K562 (cell line): Measurements from ENCODE around the gene SAMD4A. TPM values are rescaled to one million over a fixed set of nuclear protein-coding genes. Genes with fewer than 3 reads are reported as not detected.
A peak's percentile ranks its signal among the peaks of the same experiment; 100 is the strongest.

ENCODE experiments used
- AFF1 ChIP-seq, 2 experiments: fragments of 450-650 bp; IDR thresholded peaks; 2 replicates each; pipeline ENCODE4 v1.6.1; 2018; ENCODE audit warnings: mild to moderate bottlenecking in 2 of 2, low read depth in 1 of 2; ENCODE audit not compliant: partially characterized antibody in 2 of 2
- CEBPB ChIP-seq: fragments of 450-650 bp; IDR thresholded peaks from 2 replicates; pipeline ENCODE4 v1.6.1; 2016; ENCODE audit warnings: missing genetic modification characterization, missing compliant biosample characterization
- E2F1 ChIP-seq: sonication (generic); formaldehyde crosslinking; IDR thresholded peaks from 2 replicates; pipeline ENCODE4 v1.8.1; 2023; ENCODE audit warnings: mild to moderate bottlenecking, missing genetic modification reagents, moderate library complexity
- E2F3 ChIP-seq: fragments of 250-450 bp; sonication (Bioruptor Pico); IDR thresholded peaks from 2 replicates; pipeline ENCODE4 v1.4.0; 2020; ENCODE audit warnings: mild to moderate bottlenecking
- E2F4 ChIP-seq: sonication (generic); formaldehyde crosslinking; IDR thresholded peaks from 2 replicates; pipeline ENCODE4 v1.8.0; 2022; ENCODE audit warnings: mild to moderate bottlenecking, low read depth, missing genetic modification reagents
- KHSRP ChIP-seq: fragments of 450-650 bp; IDR thresholded peaks from 2 replicates; pipeline ENCODE4 v1.6.1; 2017
- MYC ChIP-seq, 2 experiments: fragments of 250-450 bp in 1 of 2; sonication (Bioruptor Pico) in 1 of 2; IDR thresholded peaks; 2 replicates each; pipeline versions ENCODE4 v1.5.1 to v1.6.1; 2012 to 2021; ENCODE audit warnings: low read depth in 2 of 2, borderline replicate concordance in 1 of 2, improper control_type of control experiment in 1 of 2, low read length in 1 of 2, mild to moderate bottlenecking in 1 of 2, moderate library complexity in 1 of 2
- NKRF ChIP-seq: fragments of 450-650 bp; IDR thresholded peaks from 2 replicates; pipeline ENCODE4 v1.6.1; 2016; ENCODE audit warnings: borderline replicate concordance
- SMARCA5 ChIP-seq: fragments of 450-650 bp; IDR thresholded peaks from 2 replicates; pipeline ENCODE4 v1.6.1; 2016
- SP2 ChIP-seq: IDR thresholded peaks from 2 replicates; pipeline ENCODE4 v1.6.1; 2011; ENCODE audit warnings: mild to moderate bottlenecking, low read depth, low read length, moderate library complexity; ENCODE audit not compliant: poor library complexity, severe bottlenecking; ENCODE audit errors: extremely low read depth
- TAL1 ChIP-seq: fragments of 450-650 bp; IDR thresholded peaks from 2 replicates; pipeline ENCODE4 v1.6.1; 2016; ENCODE audit warnings: mild to moderate bottlenecking
- ZC3H8 ChIP-seq: fragments of 450-650 bp; IDR thresholded peaks from 2 replicates; pipeline ENCODE4 v1.6.1; 2017
- ZNF311 ChIP-seq: fragments of 250-450 bp; sonication (Bioruptor Pico); IDR thresholded peaks from 2 replicates; pipeline ENCODE4 v1.4.0; 2020; ENCODE audit warnings: mild to moderate bottlenecking, moderate library complexity
- ZNF324 ChIP-seq: fragments of 250-450 bp; sonication (Bioruptor Pico); IDR thresholded peaks from 2 replicates; pipeline ENCODE4 v1.4.0; 2020; ENCODE audit warnings: mild to moderate bottlenecking
- ZNF398 ChIP-seq: fragments of 250-450 bp; sonication (Bioruptor Pico); IDR thresholded peaks from 2 replicates; pipeline ENCODE4 v1.8.0; 2021; ENCODE audit warnings: moderate library complexity, mild to moderate bottlenecking, inconsistent platforms
- ZNF41 ChIP-seq: fragments of 250-450 bp; sonication (Bioruptor Pico); conservative IDR thresholded peaks from 2 replicates; pipeline ENCODE4 v1.4.0; 2020; ENCODE audit warnings: mild to moderate bottlenecking
- ZNF79 ChIP-seq: fragments of 250-450 bp; sonication (Bioruptor Pico); IDR thresholded peaks from 2 replicates; pipeline ENCODE4 v1.4.0; 2020; ENCODE audit warnings: low read depth, mild to moderate bottlenecking, moderate library complexity
- polyA plus RNA-seq, 8 experiments: library from polyadenylated mRNA; depleted of rRNA in 4 of 8; stranded (reverse) in 5 of 8; unstranded in 3 of 8; fragments of >200 nt; fragmentation: Nextera tagmentation in 2 of 8; fragmentation: Illumina TruSeq in 1 of 8; extraction: Ambion mirVana in 2 of 8; extraction: Trizol in 1 of 8; gene quantifications; 2 replicates each; pipeline versions ENCODE4 v1.2.1 to v1.2.3, GENCODE V29; 2011 to 2014; ENCODE audit warnings: inconsistent platforms in 1 of 8, missing spikeins in 1 of 8
- total RNA-seq, 7 experiments: library from RNA; depleted of rRNA in 6 of 7; stranded (reverse); fragments of >200 nt in 6 of 7; fragmentation: Illumina TruSeq in 2 of 7; extraction: Trizol in 2 of 7; gene quantifications; 2 replicates each; pipeline versions ENCODE4 v1.2.1 to v1.2.3, GENCODE V29; 2011 to 2021; ENCODE audit warnings: low replicate concordance in 1 of 7

The SAMD4A gene
- total and polyA plus RNA-seq, 9 of the 15 experiments (the other 6 are each of a cell fraction or from before 2014, with no cell fraction given), result 0.66 to 6.8 (median 3.3) TPM

- TF ChIP-seq SP2 (no peak), KHSRP (peak; percentile 67; the same call in 1 of the 2 replicates), MYC (IDR thresholded peaks at IDR 0.05; ENCODE audit: low read depth, low read length) (peak; percentile 30; the same call in 1 of the 2 replicates), MYC (CRISPR knock-in tag; IDR thresholded peaks at IDR 0.05; ENCODE audit: borderline replicate concordance, low read depth) (no peak), CEBPB (tag) (peak; percentile 84), ZNF398 (CRISPR knock-in tag) (no peak), ZNF311 (peak; percentile 2; the same call in 1 of the 2 replicates), ZNF79 (no peak), TAL1 (peak; percentile 94), ZNF41 (CRISPR knock-in tag) (no peak), E2F3 (CRISPR knock-in tag) (no peak), NKRF (no peak), AFF1 (IDR thresholded peaks at IDR 0.05; ENCODE audit: low read depth in 1 of 2, partially characterized antibody in 2 of 2) (peak in 1 of 2 experiments; percentile 72), SMARCA5 (peak; percentile 50; the same call in 1 of the 2 replicates), E2F1 (no peak), ZNF324 (no peak), ZC3H8 (no peak), E2F4 (no peak)
These were observed 187.9 kb downstream of the SAMD4A start (continued) for GRCh38 chr14:54754623-54755386.
